ENCODE results near the gene CEP85. TPM values are rescaled to one million over a fixed set of nuclear protein-coding genes. Genes with fewer than 3 reads are reported as not detected.

The CEP85 gene
- total and polyA plus RNA-seq, 10 of the 15 experiments (the other 5 are each of a cell fraction or from before 2014, with no cell fraction given) = 8.4 to 26.8 (median 21.5) TPM

GRCh38 chr1:26323382-26323781 lies 89.4 kb downstream of the CEP85 start (continued):
- no peak for TF ChIP-seq CBX5 (IDR thresholded peaks at IDR 0.05; ENCODE audit: low read depth)

GRCh38 chr1:26324550-26324949 lies 90.5 kb downstream of the CEP85 start:
- Histone ChIP-seq H3K79me2 (ENCODE audit: control insufficient read depth, insufficient read depth, low read length) (peaks cover 6% of the 10 kb centered on the region), H3K9me3 (replicated peaks; ENCODE audit: control insufficient read depth, insufficient read depth, low read length) (no peaks in the 10 kb centered on the region), H2AFZ (ENCODE audit: control insufficient read depth, low read depth, low read length) (no peak overlapping the region), H3K4me1 (ENCODE audit: control insufficient read depth, insufficient read depth, low read length) (peaks cover 15% of the 10 kb centered on the region), H3K4me3 (no peak overlapping the region), H3K36me3 (ENCODE audit: control insufficient read depth in 2 of 2, insufficient read depth in 2 of 2, low read length in 1 of 2) (peaks cover 0 to 3% of the 10 kb centered on the region in 2 experiments; a peak in 1 of 4 replicates), H3K9ac (ENCODE audit: control insufficient read depth, insufficient read depth, low read length) (no peak overlapping the region), H4K20me1 (ENCODE audit: control insufficient read depth, insufficient read depth) (no peaks in the 10 kb centered on the region), H3K27me3 (replicated peaks in 1 of 2; ENCODE audit: control insufficient read depth in 2 of 2, insufficient read depth in 2 of 2, low read length in 1 of 2) (no peaks in the 10 kb centered on the region), H3K4me2 (ENCODE audit: control insufficient read depth, insufficient read depth) (no peak overlapping the region), H3K27ac (ENCODE audit: control insufficient read depth, insufficient read depth) (no peak overlapping the region)
- 65% methylated on average over 3 of the region's 3 CpGs for WGBS (ENCODE audit: insufficient coverage, insufficient replicate concordance, low lambda C conversion rate, missing lambda C conversion rate)
- BruUV-seq (replicated peaks) = no TSS peak
- DNase-seq (ENCODE audit: low read depth, low spot score) (no peak), FAIRE-seq (no peak), ATAC-seq (no peak)
- RAD21 ChIA-PET (ENCODE audit: unreplicated experiment) = interaction anchor here (1.0 kb wide), 1 partner anchor 40 kb away, joined by 3 read pairs; no protein-coding TSS in a partner anchor
- POLR2A ChIA-PET = no interaction called here
- CTCF ChIA-PET = interaction anchor here (11.6 kb wide), 1 partner anchor 42 kb away, joined by 879 read pairs; the partner anchor contains the start of gene SH3BGRL3
- intact Hi-C loops (cut with micrococcal nuclease; ENCODE audit: unreplicated experiment) = loop anchor here (5.0 kb wide), 1 partner anchor 157 kb away; the partner anchor contains the start of genes C1orf232 and ZNF593
- in situ Hi-C loops (cut with MboI) = loop anchor here (5.0 kb wide), 2 partner anchors 37 to 152 kb away; partner anchors contain the start of gene ZNF593OS
- SMC1A ChIA-PET (ENCODE audit: uncharacterized antibody, unreplicated experiment) = interaction anchor here (14.9 kb wide), 1 partner anchor 36 kb away, joined by 474 read pairs; no protein-coding TSS in a partner anchor
- TF ChIP-seq NFIC (IDR thresholded peaks at IDR 0.05; ENCODE audit: low read depth, low read length) = no peak
- TF ChIP-seq SMC3 (IDR thresholded peaks at IDR 0.05; ENCODE audit: borderline replicate concordance, low read length) = no peak
- no peak for TF ChIP-seq BHLHE40 (IDR thresholded peaks at IDR 0.05; ENCODE audit: borderline replicate concordance in 1 of 2, low read depth in 2 of 2, low read length in 1 of 2)
- no peak for TF ChIP-seq SKIL (IDR thresholded peaks at IDR 0.05; ENCODE audit: low read depth, poor library complexity, severe bottlenecking)
- TF ChIP-seq SMARCA5 (IDR thresholded peaks at IDR 0.05) = no peak
- no peak for TF ChIP-seq E2F8 (IDR thresholded peaks at IDR 0.05; ENCODE audit: low read depth, partially characterized antibody)
- TF ChIP-seq YY1 (IDR thresholded peaks at IDR 0.05; ENCODE audit: low read depth, low read length) = no peak
- no peak for TF ChIP-seq ZNF687 (IDR thresholded peaks at IDR 0.05)
- no peak for TF ChIP-seq DPF2 (IDR thresholded peaks at IDR 0.05)
- TF ChIP-seq BCL11A (IDR thresholded peaks at IDR 0.05; ENCODE audit: low read depth, low read length) = no peak
- no peak for TF ChIP-seq WRNIP1 (IDR thresholded peaks at IDR 0.05; ENCODE audit: borderline replicate concordance, low read depth, low read length)
